ENCODE data around the gene NR4A1. TPM values are rescaled to one million over a fixed set of nuclear protein-coding genes. Genes with fewer than 3 reads are reported as not detected.

NR4A1 gene
- total and polyA plus RNA-seq, 9 of the 15 experiments (the other 6 are each of a cell fraction or from before 2014, with no cell fraction given): 0.07 to 4.7 (median 1.9) TPM; not detected in 1

GRCh38 chr12:52096332-52097044 lies 45.2 kb downstream of the NR4A1 start (continued):
- TF ChIP-seq NR0B1 (IDR thresholded peaks at IDR 0.05; ENCODE audit: partially characterized antibody) (no peak), DMBX1 (CRISPR knock-in tag; IDR thresholded peaks at IDR 0.05; ENCODE audit: borderline replicate concordance) (no peak), SFPQ (IDR thresholded peaks at IDR 0.05; ENCODE audit: low read depth, low read length) (no peak), SUPT5H (IDR thresholded peaks at IDR 0.05) (no peak), ZNF41 (CRISPR knock-in tag; conservative IDR thresholded peaks at IDR 0.05) (no peak), CUX1 (CRISPR knock-in tag; IDR thresholded peaks at IDR 0.05) (peak; percentile 57; the same call in 1 of the 2 replicates), MCM7 (IDR thresholded peaks at IDR 0.05) (peak in 1 of 2 experiments; percentile 87; a peak in 2 of 4 replicates), ZNF431 (CRISPR knock-in tag; IDR thresholded peaks at IDR 0.05) (no peak)

Data from K562 (cell line).